Activated naive CD4-positive, alpha-beta T cell treated with anti-CD3 and anti-CD28 coated beads, Interleukin-2, amount 50 U/mL, for 16 hours (primary cell): ENCODE results near the gene NCMAP.
"Not testable (repeated sequence)": the region's sequence is repeated elsewhere in the genome, so short reads cannot be mapped to it uniquely, and the experiment has no call there.

Source experiments
- DNase-seq: peaks from one replicate; pipeline ENCODE4 v3.0.0-alpha.2; 2020

NCMAP gene

GRCh38 chr1:24544239-24544638 lies 11.6 kb upstream of the NCMAP start:
- no peak for DNase-seq

- DNase-seq, result no peak
Observed at GRCh38 chr1:24545662-24546061, 10.2 kb upstream of the NCMAP start.

- no peak for DNase-seq
Observed at GRCh38 chr1:24547195-24547594, 8.7 kb upstream of the NCMAP start.

- DNase-seq, result no peak
Observed at GRCh38 chr1:24548070-24548469, 7.8 kb upstream of the NCMAP start.

- DNase-seq, result not testable (repeated sequence)
Observed at GRCh38 chr1:24549210-24549609, 6.7 kb upstream of the NCMAP start.

- no peak for DNase-seq
Observed at GRCh38 chr1:24551290-24551959, 4.5 kb upstream of the NCMAP start.

GRCh38 chr1:24551960-24552571 lies 3.8 kb upstream of the NCMAP start:
- no peak for DNase-seq

GRCh38 chr1:24553931-24554330 lies 2.0 kb upstream of the NCMAP start:
- DNase-seq, result no peak

- DNase-seq, result no peak
Observed at GRCh38 chr1:24554714-24555113, 1.2 kb upstream of the NCMAP start.

- DNase-seq, result no peak
Observed at GRCh38 chr1:24556414-24556795, 518 bp downstream of the NCMAP start.

- DNase-seq, result no peak
Observed at GRCh38 chr1:24557220-24557619, 1.3 kb downstream of the NCMAP start.

GRCh38 chr1:24557711-24558131 lies 1.8 kb downstream of the NCMAP start:
- no peak for DNase-seq

- DNase-seq, result no peak
Observed at GRCh38 chr1:24558455-24558854, 2.6 kb downstream of the NCMAP start.

GRCh38 chr1:24558902-24559791 lies 3.3 kb downstream of the NCMAP start:
- DNase-seq, result no peak

- no peak for DNase-seq
Observed at GRCh38 chr1:24560361-24560760, 4.5 kb downstream of the NCMAP start.

- no peak for DNase-seq
Observed at GRCh38 chr1:24562625-24563024, 6.7 kb downstream of the NCMAP start.

- no peak for DNase-seq
Observed at GRCh38 chr1:24564695-24565094, 8.8 kb downstream of the NCMAP start.

GRCh38 chr1:24566236-24566867 lies 10.5 kb downstream of the NCMAP start:
- DNase-seq, result no peak

- no peak for DNase-seq
Observed at GRCh38 chr1:24567792-24568388, 12.0 kb downstream of the NCMAP start.

GRCh38 chr1:24568475-24568874 lies 12.6 kb downstream of the NCMAP start:
- DNase-seq, result no peak

GRCh38 chr1:24570265-24571125 lies 14.6 kb downstream of the NCMAP start:
- DNase-seq, result no peak

GRCh38 chr1:24572301-24572700 lies 16.4 kb downstream of the NCMAP start:
- no peak for DNase-seq
